ENCODE measurements around the gene SNAP25.

Gene SNAP25

GRCh38 chr20:10304471-10305046 lies 85.9 kb downstream of the SNAP25 start:
- DNase-seq (ENCODE audit: low read depth in 2 of 2) = no peak

- DNase-seq (ENCODE audit: low read depth in 2 of 2) = no peak
These were observed 88.1 kb downstream of the SNAP25 start for GRCh38 chr20:10306440-10307358.

- no peak for DNase-seq (ENCODE audit: low read depth in 2 of 2)
These were observed 88.7 kb downstream of the SNAP25 start for GRCh38 chr20:10307359-10307735.

GRCh38 chr20:10308652-10309051 lies 90.0 kb downstream of the SNAP25 start:
- no peak for DNase-seq (ENCODE audit: low read depth in 2 of 2)

GRCh38 chr20:10309326-10309725 lies 90.7 kb downstream of the SNAP25 start:
- no peak for DNase-seq (ENCODE audit: low read depth in 2 of 2)

GRCh38 chr20:10312111-10312510 lies 93.5 kb downstream of the SNAP25 start:
- DNase-seq (ENCODE audit: low read depth in 2 of 2) = no peak

GRCh38 chr20:10313215-10313614 lies 94.6 kb downstream of the SNAP25 start:
- DNase-seq (ENCODE audit: low read depth in 2 of 2) = no peak

GRCh38 chr20:10313701-10314100 lies 95.1 kb downstream of the SNAP25 start:
- no peak for DNase-seq (ENCODE audit: low read depth in 2 of 2)

GRCh38 chr20:10314198-10314597 lies 95.6 kb downstream of the SNAP25 start:
- DNase-seq (ENCODE audit: low read depth in 2 of 2) = no peak

GRCh38 chr20:10315138-10315537 lies 96.5 kb downstream of the SNAP25 start:
- DNase-seq (ENCODE audit: low read depth in 2 of 2) = no peak

GRCh38 chr20:10316582-10316981 lies 98.0 kb downstream of the SNAP25 start:
- no peak for DNase-seq (ENCODE audit: low read depth in 2 of 2)

GRCh38 chr20:10318291-10319024 lies 99.8 kb downstream of the SNAP25 start:
- no peak for DNase-seq (ENCODE audit: low read depth in 2 of 2)

GRCh38 chr20:10319855-10320254 lies 101.2 kb downstream of the SNAP25 start:
- no peak for DNase-seq (ENCODE audit: low read depth in 2 of 2)

- DNase-seq (ENCODE audit: low read depth in 2 of 2) = no peak
These were observed 102.6 kb downstream of the SNAP25 start for GRCh38 chr20:10321138-10321717.

GRCh38 chr20:10322073-10323012 lies 103.7 kb downstream of the SNAP25 start:
- no peak for DNase-seq (ENCODE audit: low read depth in 2 of 2)

GRCh38 chr20:10323729-10324128 lies 105.1 kb downstream of the SNAP25 start:
- no peak for DNase-seq (ENCODE audit: low read depth in 2 of 2)

- DNase-seq (ENCODE audit: low read depth in 2 of 2) = no peak
These were observed 105.7 kb downstream of the SNAP25 start for GRCh38 chr20:10324198-10324847.

GRCh38 chr20:10328897-10329255 lies 110.2 kb downstream of the SNAP25 start:
- DNase-seq (ENCODE audit: low read depth in 2 of 2) = no peak

GRCh38 chr20:10329387-10330005 lies 110.9 kb downstream of the SNAP25 start:
- DNase-seq (ENCODE audit: low read depth in 2 of 2) = no peak

- no peak for DNase-seq (ENCODE audit: low read depth in 2 of 2)
These were observed 111.4 kb downstream of the SNAP25 start for GRCh38 chr20:10330071-10330470.
